SH-SY5Y (cell line): ENCODE measurements around the gene HS3ST3B1.

Experiments
- GATA2 ChIP-seq: IDR thresholded peaks from 2 replicates; pipeline ENCODE4 v1.6.1; 2011; ENCODE audit warnings: mild to moderate bottlenecking, low read depth, low read length
- GATA3 ChIP-seq: IDR thresholded peaks from 2 replicates; pipeline ENCODE4 v1.6.1; 2011; ENCODE audit warnings: low read depth, mild to moderate bottlenecking, low read length, moderate library complexity

DNA sequence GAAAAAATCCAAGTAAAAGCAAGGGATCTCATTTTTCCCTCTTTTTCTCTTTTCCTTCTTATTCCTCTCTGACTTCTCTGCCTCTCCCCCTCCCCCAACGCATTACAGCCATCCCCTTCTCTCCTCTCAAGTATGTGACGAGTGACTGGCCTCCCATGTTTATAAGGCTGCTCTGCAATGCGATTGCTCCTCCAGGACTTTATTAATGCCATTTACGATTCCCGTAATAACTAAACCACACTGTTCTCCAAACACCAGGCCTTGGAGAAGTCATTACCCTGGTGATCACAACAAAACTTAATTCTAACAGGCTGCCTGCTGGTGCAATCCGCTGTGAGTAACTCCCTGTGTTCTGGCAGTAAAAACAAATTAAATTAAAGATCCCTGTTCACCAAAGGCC is 88.8 kb downstream of the HS3ST3B1 start:
- TF ChIP-seq GATA2, result no peak
- no peak for TF ChIP-seq GATA3
